Activated B cell treated with CpG ODN at 0.5 μM for 24 hours (primary cell): ENCODE measurements around the gene XRCC3. TPM values are rescaled to one million over a fixed set of nuclear protein-coding genes. Genes with fewer than 3 reads are reported as not detected.

ENCODE experiments used
- ATAC-seq: fragments of 200-7000 bp; cut with Tn5 transposase; one replicate; pipeline ENCODE4 v1.10.0; 2021; ENCODE audit warnings: low read depth, mild to moderate bottlenecking, moderate library complexity
- CTCF ChIA-PET: fragments of 350-600 bp; sonication (Branson Sonifier 250); formaldehyde crosslinking; loops from one replicate; lab custom pipeline; 2021; ENCODE audit warnings: antibody characterized with exemption; lab: Charles Lee
- POLR2A ChIA-PET: fragments of 350-600 bp; sonication (Branson Sonifier 250); formaldehyde crosslinking; loops from one replicate; lab custom pipeline; 2021; ENCODE audit warnings: antibody characterized with exemption; lab: Charles Lee
- DNase-seq: peaks from one replicate; pipeline ENCODE4 v3.0.0; 2022
- H3K27ac Mint-ChIP-seq: one replicate; pipeline ENCODE4 v1.8.0; 2020; ENCODE audit warnings: mixed read lengths
- H3K27me3 Mint-ChIP-seq: one replicate; pipeline ENCODE4 v1.8.0; 2021; ENCODE audit warnings: mixed read lengths
- H3K36me3 Mint-ChIP-seq: one replicate; pipeline ENCODE4 v1.8.0; 2021; ENCODE audit warnings: low read depth, mixed read lengths
- H3K4me1 Mint-ChIP-seq: one replicate; pipeline ENCODE4 v1.8.0; 2021; ENCODE audit warnings: mixed read lengths
- H3K4me3 Mint-ChIP-seq: one replicate; pipeline ENCODE4 v1.8.0; 2020; ENCODE audit warnings: mild to moderate bottlenecking, mixed read lengths
- H3K9me3 Mint-ChIP-seq: one replicate; pipeline ENCODE4 v1.8.0; 2020; ENCODE audit warnings: mixed read lengths
- CTCF ChIP-seq: fragments of 200-600 bp; IDR thresholded peaks from one replicate; pipeline ENCODE4 v1.8.0; 2022; ENCODE audit warnings: antibody characterized with exemption, mild to moderate bottlenecking
- intact Hi-C: fragments of 100-400 bp; cut with micrococcal nuclease; formaldehyde crosslinking; loops from one replicate; pipeline ENCODE4 v1.15.1; 2024
- total RNA-seq: library from RNA; stranded (reverse); gene quantifications from 2 replicates; pipeline ENCODE4 v1.2.3, GENCODE V29; 2022

XRCC3 gene
- total RNA-seq, 1 donor from 2014 or later, result 26.0 TPM

GRCh38 chr14:103710771-103711377 is 4.4 kb downstream of the XRCC3 start:
- no peak for DNase-seq
- no peak for TF ChIP-seq CTCF
- no peaks in the 10 kb centered on the region for H3K9me3 Mint-ChIP-seq
- intact Hi-C loops, result loop anchor here (10.0 kb wide), 1 partner anchor 376 kb away; the partner anchor contains the start of gene EIF5
- no peak for ATAC-seq
- no peak overlapping the region for H3K4me3 Mint-ChIP-seq
- ChIA-PET POLR2A (no interaction called here), CTCF (no interaction called here)
- H3K4me1 Mint-ChIP-seq, result peaks cover 14% of the 10 kb centered on the region
- no peak overlapping the region for H3K27ac Mint-ChIP-seq
- no peaks in the 10 kb centered on the region for H3K27me3 Mint-ChIP-seq
- peaks cover 27% of the 10 kb centered on the region for H3K36me3 Mint-ChIP-seq

- Mint-ChIP-seq H3K27ac (no peak overlapping the region), H3K36me3 (peaks cover 29% of the 10 kb centered on the region), H3K27me3 (no peaks in the 10 kb centered on the region), H3K4me3 (no peak overlapping the region), H3K9me3 (no peaks in the 10 kb centered on the region), H3K4me1 (peaks cover 11% of the 10 kb centered on the region)
- TF ChIP-seq CTCF, result no peak
- POLR2A ChIA-PET, result interaction anchor here (0.6 kb wide), 1 partner anchor 129 kb away, joined by 4 read pairs; no protein-coding TSS in a partner anchor
- ATAC-seq, result no peak
- intact Hi-C loops, result loop anchor here (10.0 kb wide), 1 partner anchor 375 kb away; the partner anchor contains the start of gene EIF5
- DNase-seq, result no peak
- CTCF ChIA-PET, result no interaction called here
Measured at GRCh38 chr14:103709814-103710213, 5.4 kb downstream of the XRCC3 start.

- H3K4me1 Mint-ChIP-seq, result peaks cover 5% of the 10 kb centered on the region
- no peak overlapping the region for H3K27ac Mint-ChIP-seq
- no peak for ATAC-seq
- DNase-seq, result no peak
- H3K27me3 Mint-ChIP-seq, result no peaks in the 10 kb centered on the region
- H3K4me3 Mint-ChIP-seq, result no peak overlapping the region
- intact Hi-C loops, result no loop called here
- no peak for TF ChIP-seq CTCF
- peaks cover 36% of the 10 kb centered on the region for H3K36me3 Mint-ChIP-seq
- ChIA-PET POLR2A (no interaction called here), CTCF (no interaction called here)
- H3K9me3 Mint-ChIP-seq, result no peaks in the 10 kb centered on the region
Measured at GRCh38 chr14:103708750-103709187, 6.5 kb downstream of the XRCC3 start.

DNA sequence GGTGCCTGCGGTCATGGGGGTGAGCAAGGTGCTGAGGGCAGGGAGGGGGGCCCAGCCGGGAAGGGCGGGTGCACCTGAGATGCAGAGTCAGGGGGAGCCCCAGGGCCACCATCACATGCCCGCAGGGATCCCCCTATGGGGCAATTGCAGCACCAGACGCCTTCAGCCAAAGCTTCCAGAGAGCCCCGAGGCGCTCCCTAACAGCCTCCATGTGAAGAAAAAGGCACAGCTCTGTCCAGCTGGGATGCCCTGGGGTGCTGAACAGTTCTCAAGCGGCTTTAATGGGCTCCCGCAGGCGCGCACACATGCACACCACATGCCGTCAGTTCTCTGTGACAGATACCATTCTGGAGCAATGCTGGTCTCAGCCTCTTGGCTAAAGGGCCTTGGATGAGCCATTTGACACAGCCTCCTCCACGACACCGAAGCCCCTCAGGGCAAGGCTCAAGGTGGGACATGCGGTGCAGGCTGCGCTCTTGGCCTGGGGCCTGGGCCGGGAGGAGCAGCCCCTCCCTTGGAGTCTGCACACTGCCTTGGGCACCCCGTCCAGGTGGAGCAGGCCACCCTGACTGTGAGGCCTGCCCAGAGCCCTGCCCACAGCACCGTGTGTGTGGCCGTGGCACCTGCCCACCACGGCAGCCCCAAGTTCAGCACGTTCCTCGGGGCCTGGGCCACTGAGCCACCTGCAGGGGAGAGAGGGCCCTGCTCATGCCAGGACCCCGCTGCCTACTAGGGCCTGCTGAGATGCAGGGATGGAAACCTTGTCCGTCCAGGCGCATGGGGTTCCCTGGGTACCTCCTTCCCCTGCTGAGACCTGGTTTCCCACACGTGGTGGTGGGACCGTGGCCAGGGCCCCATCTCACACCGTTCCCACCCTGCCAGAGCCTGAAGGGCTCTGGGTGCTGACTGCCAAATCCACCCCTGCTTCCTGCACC is 7.7 kb downstream of the XRCC3 start:
- Mint-ChIP-seq H3K27me3 (no peaks in the 10 kb centered on the region), H3K4me1 (peaks cover 13% of the 10 kb centered on the region), H3K36me3 (peaks cover 48% of the 10 kb centered on the region), H3K9me3 (no peaks in the 10 kb centered on the region), H3K4me3 (no peak overlapping the region), H3K27ac (no peak overlapping the region)
- ChIA-PET CTCF (no interaction called here), POLR2A (no interaction called here)
- DNase-seq (no peak), ATAC-seq (no peak)
- TF ChIP-seq CTCF, result no peak
- intact Hi-C loops, result no loop called here
